ENCODE results near the gene AQP6. TPM values are rescaled to one million over a fixed set of nuclear protein-coding genes. Genes with fewer than 3 reads are reported as not detected.

The AQP6 gene
- polyA plus RNA-seq, 1 of the 3 experiments (the other 2 are of a cell fraction), result 0.10 TPM

DNA sequence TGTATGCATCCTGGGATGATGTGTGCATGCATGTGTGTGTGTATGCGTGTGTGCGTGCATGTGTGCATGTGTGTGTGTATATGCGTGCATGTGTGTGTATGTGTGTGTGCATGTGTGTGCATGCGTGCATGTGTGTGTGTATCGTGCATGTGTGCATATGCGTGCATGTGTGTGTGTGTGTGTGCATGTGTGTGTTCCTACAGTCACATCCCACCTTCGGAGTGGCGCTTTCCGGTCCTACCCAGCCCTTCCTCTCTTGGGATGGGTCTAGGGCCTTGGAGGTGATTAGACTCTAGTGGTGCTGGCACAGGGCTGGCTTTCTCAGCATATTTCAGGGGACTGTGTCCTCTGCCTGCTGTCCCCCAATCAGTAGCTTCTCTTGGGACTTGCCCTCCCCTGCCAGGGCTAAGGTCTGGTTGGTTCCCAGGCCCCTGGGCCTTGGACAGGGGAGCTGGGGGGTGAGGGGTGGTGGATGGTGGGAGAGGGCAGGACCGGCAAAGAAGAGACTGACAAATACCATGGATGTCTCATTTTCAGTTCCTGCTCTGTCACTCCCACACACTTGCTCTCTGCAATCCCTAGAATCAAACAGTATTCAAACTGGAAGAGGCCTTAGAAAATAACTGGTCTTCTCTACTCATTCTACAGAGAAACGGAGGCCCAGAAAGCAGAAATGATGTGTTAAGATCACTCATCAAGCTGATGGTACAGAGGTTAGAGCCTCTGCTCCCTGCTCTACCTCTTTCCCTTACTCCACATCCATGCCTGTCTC lies 47.1 kb upstream of the AQP6 start:
- Histone ChIP-seq H3K27ac (ENCODE audit: low read depth in 2 of 2, low read length in 1 of 2) (no peak overlapping the region), H3K9me3 (no peaks in the 10 kb centered on the region), H2AFZ (ENCODE audit: low read depth) (no peak overlapping the region), H3K79me2 (ENCODE audit: insufficient read depth) (no peaks in the 10 kb centered on the region), H3K9ac (no peak overlapping the region), H3K4me1 (ENCODE audit: control insufficient read depth in 1 of 2, insufficient read depth in 2 of 2, low read depth in 1 of 2, low read length in 1 of 2) (no peaks in the 10 kb centered on the region), H3K9me2 (no peaks in the 10 kb centered on the region), H3F3A (replicated peaks; ENCODE audit: insufficient read depth) (no peaks in the 10 kb centered on the region), H3K27me3 (ENCODE audit: insufficient read depth) (no peaks in the 10 kb centered on the region), H3K4me3 (ENCODE audit: low read depth in 2 of 2, low read length in 1 of 2) (no peak overlapping the region), H3K36me3 (replicated peaks in 1 of 2; ENCODE audit: control insufficient read depth in 1 of 2, insufficient read depth in 2 of 2, low read length in 1 of 2) (no peaks in the 10 kb centered on the region), H3K4me2 (no peak overlapping the region), H4K20me1 (ENCODE audit: insufficient read depth) (no peaks in the 10 kb centered on the region)
- no peak for DNase-seq
- POLR2A ChIA-PET, result no interaction called here
- WGBS (ENCODE audit: low lambda C conversion rate), result 83% methylated on average over 9 of the region's 11 CpGs
- TF ChIP-seq RXRA (IDR thresholded peaks at IDR 0.05; ENCODE audit: borderline replicate concordance, low read depth) (no peak), GABPA (IDR thresholded peaks at IDR 0.05; ENCODE audit: low read depth) (no peak)
- CTCF ChIA-PET, result interaction anchor here (0.8 kb wide), 1 partner anchor 130 kb away, joined by 4 read pairs; no protein-coding TSS in a partner anchor

DNA sequence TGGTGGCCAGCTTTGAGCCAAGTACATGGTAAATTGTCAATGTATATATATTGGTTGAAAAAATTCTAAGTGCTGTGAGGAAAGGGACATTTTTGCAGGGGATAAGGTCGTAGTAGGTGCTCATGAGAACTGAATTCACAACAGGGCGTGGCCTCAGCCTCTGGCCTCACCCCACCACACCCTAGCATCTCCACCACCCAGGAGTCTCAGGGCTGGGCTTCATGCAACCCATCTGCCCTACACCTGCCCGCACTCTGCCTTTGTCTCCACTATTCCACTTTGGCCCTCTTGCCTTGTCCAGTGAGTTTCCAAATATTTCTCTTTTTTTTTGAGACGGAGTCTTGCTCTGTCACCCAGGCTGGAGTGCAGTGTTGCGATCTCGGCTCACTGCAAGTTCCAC lies 44.3 kb upstream of the AQP6 start:
- Histone ChIP-seq H3F3A (replicated peaks; ENCODE audit: insufficient read depth) (no peaks in the 10 kb centered on the region), H4K20me1 (ENCODE audit: insufficient read depth) (no peaks in the 10 kb centered on the region), H3K4me1 (ENCODE audit: control insufficient read depth in 1 of 2, insufficient read depth in 2 of 2, low read depth in 1 of 2, low read length in 1 of 2) (no peaks in the 10 kb centered on the region; a peak in 1 of 4 replicates), H3K9me3 (no peaks in the 10 kb centered on the region), H3K36me3 (replicated peaks in 1 of 2; ENCODE audit: control insufficient read depth in 1 of 2, insufficient read depth in 2 of 2, low read length in 1 of 2) (no peaks in the 10 kb centered on the region), H3K9me2 (no peaks in the 10 kb centered on the region), H3K27ac (ENCODE audit: low read depth in 2 of 2, low read length in 1 of 2) (no peak overlapping the region), H3K27me3 (ENCODE audit: insufficient read depth) (no peaks in the 10 kb centered on the region), H3K79me2 (ENCODE audit: insufficient read depth) (no peaks in the 10 kb centered on the region), H3K4me2 (no peak overlapping the region), H2AFZ (ENCODE audit: low read depth) (no peak overlapping the region), H3K4me3 (ENCODE audit: low read depth in 2 of 2, low read length in 1 of 2) (no peak overlapping the region), H3K9ac (no peak overlapping the region)
- TF ChIP-seq FOXM1 (IDR thresholded peaks at IDR 0.05; ENCODE audit: low read depth) (no peak), YY1 (IDR thresholded peaks at IDR 0.05; ENCODE audit: low read depth) (no peak), JUND (IDR thresholded peaks at IDR 0.05) (no peak), ELF1 (IDR thresholded peaks at IDR 0.05) (no peak), EP300 (IDR thresholded peaks at IDR 0.05; ENCODE audit: borderline replicate concordance in 1 of 2, low read depth in 1 of 2, low read length in 1 of 2) (no peak), FOSL2 (IDR thresholded peaks at IDR 0.05; ENCODE audit: borderline replicate concordance, low read depth) (no peak), CHD2 (IDR thresholded peaks at IDR 0.05; ENCODE audit: low read length, partially characterized antibody) (no peak), TEAD4 (IDR thresholded peaks at IDR 0.05; ENCODE audit: borderline replicate concordance, insufficient read depth) (no peak), ZBTB33 (IDR thresholded peaks at IDR 0.05; ENCODE audit: borderline replicate concordance, low read depth) (no peak)
- TF ChIP-seq, protein P1, sequence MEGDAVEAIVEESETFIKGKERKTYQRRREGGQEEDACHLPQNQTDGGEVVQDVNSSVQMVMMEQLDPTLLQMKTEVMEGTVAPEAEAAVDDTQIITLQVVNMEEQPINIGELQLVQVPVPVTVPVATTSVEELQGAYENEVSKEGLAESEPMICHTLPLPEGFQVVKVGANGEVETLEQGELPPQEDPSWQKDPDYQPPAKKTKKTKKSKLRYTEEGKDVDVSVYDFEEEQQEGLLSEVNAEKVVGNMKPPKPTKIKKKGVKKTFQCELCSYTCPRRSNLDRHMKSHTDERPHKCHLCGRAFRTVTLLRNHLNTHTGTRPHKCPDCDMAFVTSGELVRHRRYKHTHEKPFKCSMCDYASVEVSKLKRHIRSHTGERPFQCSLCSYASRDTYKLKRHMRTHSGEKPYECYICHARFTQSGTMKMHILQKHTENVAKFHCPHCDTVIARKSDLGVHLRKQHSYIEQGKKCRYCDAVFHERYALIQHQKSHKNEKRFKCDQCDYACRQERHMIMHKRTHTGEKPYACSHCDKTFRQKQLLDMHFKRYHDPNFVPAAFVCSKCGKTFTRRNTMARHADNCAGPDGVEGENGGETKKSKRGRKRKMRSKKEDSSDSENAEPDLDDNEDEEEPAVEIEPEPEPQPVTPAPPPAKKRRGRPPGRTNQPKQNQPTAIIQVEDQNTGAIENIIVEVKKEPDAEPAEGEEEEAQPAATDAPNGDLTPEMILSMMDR (IDR thresholded peaks at IDR 0.05), result no peak
- ChIA-PET CTCF (interaction anchor here (1.7 to 12.0 kb wide), 5 partner anchors 18 to 142 kb away, joined by 6 to 90 read pairs (median 7); partner anchors contain the start of gene FAIM2), POLR2A (no interaction called here)
- 86% methylated on average over 6 of the region's 6 CpGs for WGBS (ENCODE audit: low lambda C conversion rate)
- no peak for DNase-seq

Data from SK-N-SH (cell line).